HEK293 (cell line): ENCODE data around the gene PRG3.

Experiments used
- CTCF ChIA-PET: fragments of 350-600 bp; formaldehyde crosslinking; extraction: SDS; loops from one replicate; lab custom pipeline; 2021; ENCODE audit warnings: antibody characterized with exemption; lab: Yijun Ruan, JAX
- POLR2A ChIA-PET: fragments of 300-600 bp; formaldehyde crosslinking; extraction: SDS; loops from one replicate; lab custom pipeline; 2020; ENCODE audit warnings: antibody characterized with exemption, inconsistent platforms; lab: Yijun Ruan, JAX
- H3K27ac ChIP-seq: fragments of 200-500 bp; sonication (Bioruptor generic); 2 replicates; pipeline ENCODE4 v1.5.1; 2014; ENCODE audit warnings: low read depth, low read length, control low read depth, inconsistent platforms; ENCODE audit errors: extremely low read depth
- H3K36me3 ChIP-seq, 2 experiments: fragments of 200-500 bp in 1 of 2; sonication (Bioruptor generic) in 1 of 2; 1 replicate in 1 of 2; 2 replicates in 1 of 2; pipeline ENCODE4 v1.5.1; 2014 to 2017; ENCODE audit warnings: inconsistent platforms in 2 of 2, low read length in 2 of 2; ENCODE audit not compliant: control insufficient read depth in 2 of 2, insufficient read depth in 1 of 2
- H3K4me1 ChIP-seq: fragments of 200-500 bp; sonication (Bioruptor generic); 2 replicates; pipeline ENCODE4 v1.5.1; 2014; ENCODE audit warnings: mild to moderate bottlenecking, low read length, inconsistent platforms; ENCODE audit not compliant: control insufficient read depth, insufficient read depth
- H3K4me3 ChIP-seq: 2 replicates; pipeline ENCODE4 v1.5.1; 2011; ENCODE audit warnings: low read depth, mild to moderate bottlenecking, control low read depth, low read length, moderate library complexity
- H3K9me3 ChIP-seq: fragments of 200-500 bp; sonication (Bioruptor generic); 2 replicates; pipeline ENCODE4 v1.5.1; 2014; ENCODE audit warnings: low read depth, low read length, inconsistent platforms; ENCODE audit not compliant: control insufficient read depth, insufficient read depth
- ELK4 ChIP-seq: IDR thresholded peaks from 2 replicates; pipeline ENCODE4 v1.6.1; 2011; ENCODE audit warnings: mild to moderate bottlenecking, low read depth, low read length, borderline replicate concordance
- GLIS2 ChIP-seq: fragments of 450-650 bp; formaldehyde crosslinking; IDR thresholded peaks from 2 replicates; pipeline ENCODE4 v1.5.1; 2016; ENCODE audit warnings: missing biosample characterization, missing genetic modification characterization
- HOXA7 ChIP-seq: sonication (generic); formaldehyde crosslinking; IDR thresholded peaks from 2 replicates; pipeline ENCODE4 v1.8.1; 2022; ENCODE audit warnings: missing genetic modification reagents, borderline replicate concordance
- KLF16 ChIP-seq: fragments of 450-650 bp; formaldehyde crosslinking; IDR thresholded peaks from 2 replicates; pipeline ENCODE4 v1.5.1; 2017; ENCODE audit warnings: missing biosample characterization, missing genetic modification characterization
- KLF8 ChIP-seq: fragments of 450-650 bp; formaldehyde crosslinking; IDR thresholded peaks from 2 replicates; pipeline ENCODE4 v1.5.1; 2016; ENCODE audit warnings: missing biosample characterization, missing genetic modification characterization
- REST ChIP-seq: fragments of 450-650 bp; formaldehyde crosslinking; IDR thresholded peaks from 2 replicates; pipeline ENCODE4 v1.5.1; 2016; ENCODE audit warnings: missing biosample characterization, missing genetic modification characterization
- SALL2 ChIP-seq: fragments of 450-650 bp; formaldehyde crosslinking; IDR thresholded peaks from 2 replicates; pipeline ENCODE4 v1.5.0; 2017; ENCODE audit warnings: missing biosample characterization, mild to moderate bottlenecking, missing genetic modification characterization, borderline replicate concordance
- SCRT1 ChIP-seq: fragments of 450-650 bp; formaldehyde crosslinking; IDR thresholded peaks from 2 replicates; pipeline ENCODE4 v1.5.1; 2016; ENCODE audit warnings: missing biosample characterization, missing genetic modification characterization, borderline replicate concordance
- ZBTB17 ChIP-seq: fragments of 450-650 bp; formaldehyde crosslinking; IDR thresholded peaks from 2 replicates; pipeline ENCODE4 v1.5.1; 2016; ENCODE audit warnings: missing biosample characterization, missing genetic modification characterization
- ZBTB20 ChIP-seq: fragments of 450-650 bp; formaldehyde crosslinking; IDR thresholded peaks from 2 replicates; pipeline ENCODE4 v1.5.1; 2016; ENCODE audit warnings: missing biosample characterization, missing genetic modification characterization
- ZBTB48 ChIP-seq: fragments of 450-650 bp; formaldehyde crosslinking; IDR thresholded peaks from 2 replicates; pipeline ENCODE4 v1.5.1; 2016; ENCODE audit warnings: missing biosample characterization, missing genetic modification characterization
- ZBTB49 ChIP-seq: fragments of 450-650 bp; formaldehyde crosslinking; IDR thresholded peaks from 2 replicates; pipeline ENCODE4 v1.5.1; 2016; ENCODE audit warnings: missing biosample characterization, missing genetic modification characterization, low read depth
- ZFHX2 ChIP-seq: fragments of 450-650 bp; formaldehyde crosslinking; conservative IDR thresholded peaks from 2 replicates; pipeline ENCODE4 v1.5.1; 2016; ENCODE audit warnings: missing biosample characterization, missing genetic modification characterization
- ZNF157 ChIP-seq: fragments of 450-650 bp; formaldehyde crosslinking; IDR thresholded peaks from 2 replicates; pipeline ENCODE4 v1.5.1; 2016; ENCODE audit warnings: missing biosample characterization, missing genetic modification characterization
- ZNF362 ChIP-seq: fragments of 450-650 bp; formaldehyde crosslinking; IDR thresholded peaks from 2 replicates; pipeline ENCODE4 v1.5.1; 2016; ENCODE audit warnings: missing biosample characterization, missing genetic modification characterization
- ZNF488 ChIP-seq: fragments of 450-650 bp; formaldehyde crosslinking; IDR thresholded peaks from 2 replicates; pipeline ENCODE4 v1.5.1; 2016; ENCODE audit warnings: missing biosample characterization, missing genetic modification characterization
- ZNF521 ChIP-seq: fragments of 450-650 bp; formaldehyde crosslinking; IDR thresholded peaks from 2 replicates; pipeline ENCODE4 v1.5.1; 2017; ENCODE audit warnings: missing biosample characterization, mild to moderate bottlenecking, missing genetic modification characterization
- ZNF549 ChIP-seq: fragments of 450-650 bp; IDR thresholded peaks from 2 replicates; pipeline ENCODE4 v1.5.1; 2018; ENCODE audit warnings: missing biosample characterization, missing genetic modification characterization, mild to moderate bottlenecking, inconsistent platforms, moderate library complexity
- ZNF626 ChIP-seq: fragments of 450-650 bp; sonication (Bioruptor Pico); formaldehyde crosslinking; IDR thresholded peaks from 2 replicates; pipeline ENCODE4 v1.5.1; 2018; ENCODE audit warnings: missing biosample characterization, missing genetic modification characterization, inconsistent platforms
- ZNF629 ChIP-seq: fragments of 450-650 bp; formaldehyde crosslinking; IDR thresholded peaks from 2 replicates; pipeline ENCODE4 v1.5.1; 2017; ENCODE audit warnings: missing biosample characterization, missing genetic modification characterization
- ZNF664 ChIP-seq: fragments of 450-650 bp; formaldehyde crosslinking; IDR thresholded peaks from 2 replicates; pipeline ENCODE4 v1.5.1; 2016; ENCODE audit warnings: missing biosample characterization, missing genetic modification characterization
- ZNF701 ChIP-seq: fragments of 450-650 bp; formaldehyde crosslinking; IDR thresholded peaks from 2 replicates; pipeline ENCODE4 v1.5.1; 2016; ENCODE audit warnings: missing biosample characterization, missing genetic modification characterization
- ZNF777 ChIP-seq: fragments of 450-650 bp; formaldehyde crosslinking; IDR thresholded peaks from 2 replicates; pipeline ENCODE4 v1.5.1; 2017; ENCODE audit warnings: missing biosample characterization, missing genetic modification characterization, borderline replicate concordance
- ZSCAN4 ChIP-seq: fragments of 450-650 bp; formaldehyde crosslinking; IDR thresholded peaks from 2 replicates; pipeline ENCODE4 v1.5.1; 2017; ENCODE audit warnings: missing biosample characterization, missing genetic modification characterization

The PRG3 gene

GRCh38 chr11:57379732-57380131 lies 1.2 kb downstream of the PRG3 start (continued):
- TF ChIP-seq REST (tag by site-specific recombination) (peak; percentile 94), ZNF664 (tag by site-specific recombination) (no peak), HOXA7 (CRISPR knock-in tag) (no peak), GLIS2 (tag by site-specific recombination) (no peak), ZNF157 (no peak), SALL2 (tag by site-specific recombination) (no peak), ZNF701 (tag by site-specific recombination) (no peak), SCRT1 (tag by site-specific recombination) (0 out of 2 replicates have a peak, but pooled peaks have one; percentile 13), ZNF777 (no peak), ZBTB48 (tag by site-specific recombination) (no peak), ZNF488 (tag by site-specific recombination) (no peak), KLF16 (no peak), ZBTB49 (tag by site-specific recombination) (no peak)

- TF ChIP-seq ZSCAN4 (tag by site-specific recombination) = no peak
- TF ChIP-seq ZNF521 (tag by site-specific recombination) = no peak
- 0 out of 2 replicates have a peak, but pooled peaks have one; percentile 14 for TF ChIP-seq ZFHX2
- no peak for TF ChIP-seq KLF8 (tag by site-specific recombination)
- no peaks in the 10 kb centered on the region for H3K9me3 ChIP-seq
- ChIA-PET CTCF (no interaction called here), POLR2A (no interaction called here)
- no peak overlapping the region for H3K27ac ChIP-seq
- H3K4me3 ChIP-seq = no peak overlapping the region
- H3K4me1 ChIP-seq = no peaks in the 10 kb centered on the region
- H3K36me3 ChIP-seq = no peaks in the 10 kb centered on the region
These were observed 2.8 kb downstream of the PRG3 start for GRCh38 chr11:57378186-57378585.

GRCh38 chr11:57377107-57377506 lies 3.8 kb downstream of the PRG3 start:
- Histone ChIP-seq H3K36me3 (no peaks in the 10 kb centered on the region), H3K9me3 (no peaks in the 10 kb centered on the region), H3K27ac (no peak overlapping the region), H3K4me1 (no peaks in the 10 kb centered on the region), H3K4me3 (no peak overlapping the region)
- POLR2A ChIA-PET = no interaction called here
- CTCF ChIA-PET = no interaction called here
- TF ChIP-seq ZBTB20 (no peak), ZNF362 (no peak), ZBTB17 (tag by site-specific recombination) (no peak), ZNF549 (no peak), ZNF629 (no peak), ZNF626 (tag by site-specific recombination) (no peak), ELK4 (no peak)
